SH-SY5Y (cell line): ENCODE data around the gene PACSIN3.

ENCODE experiments used
- GATA2 ChIP-seq: IDR thresholded peaks from 2 replicates; pipeline ENCODE4 v1.6.1; 2011; ENCODE audit warnings: mild to moderate bottlenecking, low read depth, low read length
- GATA3 ChIP-seq: IDR thresholded peaks from 2 replicates; pipeline ENCODE4 v1.6.1; 2011; ENCODE audit warnings: low read depth, mild to moderate bottlenecking, low read length, moderate library complexity

DNA sequence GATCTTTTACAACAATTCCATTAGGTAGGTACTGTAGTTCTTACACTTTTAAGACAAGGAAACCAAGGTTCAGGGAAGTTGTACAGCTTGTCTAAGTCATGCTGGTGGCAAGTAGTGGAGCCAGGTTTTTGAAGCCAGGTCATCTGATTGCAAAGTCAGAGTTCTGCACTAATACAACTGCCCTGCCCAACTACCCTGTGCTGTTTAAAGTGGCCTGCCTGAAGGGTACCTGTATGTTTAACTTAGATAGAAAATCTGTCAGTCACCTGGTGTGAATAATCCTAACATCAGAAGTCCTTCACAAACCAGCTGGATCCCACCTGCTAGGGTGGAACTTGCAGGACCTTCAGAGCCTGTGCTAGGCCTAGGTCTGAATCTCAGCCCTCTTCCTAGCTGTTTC is 53.7 kb downstream of the PACSIN3 start:
- TF ChIP-seq GATA2, result no peak
- no peak for TF ChIP-seq GATA3
